GM13977 (cell line): ENCODE measurements around the gene RGS3.

ENCODE experiments used
- DNase-seq: peaks from one replicate; pipeline ENCODE4 v3.0.0; 2012; ENCODE audit warnings: low spot score
- CTCF ChIP-seq: IDR thresholded peaks from 2 replicates; pipeline ENCODE4 v1.5.1; 2012; ENCODE audit warnings: mild to moderate bottlenecking, control low read depth; ENCODE audit not compliant: insufficient read depth; ENCODE audit errors: extremely low read depth, missing control alignments
- in situ Hi-C: fragments of 300-500 bp; cut with MboI; formaldehyde crosslinking; loops from one replicate; pipeline ENCODE4 v1.12.0; 2022; ENCODE audit warnings: low sequenced_read_pairs, low pct_unique_long_range_greater_than_20kb, mixed read lengths, inconsistent platforms; ENCODE audit not compliant: unreplicated experiment

RGS3 gene

GRCh38 chr9:113538131-113538530 is 74.6 kb downstream of the RGS3 start:
- no peak for TF ChIP-seq CTCF
- in situ Hi-C loops: no loop called here
- DNase-seq: no peak

- TF ChIP-seq CTCF: no peak
- in situ Hi-C loops: no loop called here
- no peak for DNase-seq
These were observed 75.3 kb downstream of the RGS3 start for GRCh38 chr9:113538701-113539430.

GRCh38 chr9:113540466-113540865 is 76.9 kb downstream of the RGS3 start:
- DNase-seq: no peak
- no peak for TF ChIP-seq CTCF
- in situ Hi-C loops: no loop called here

- no peak for DNase-seq
These were observed 77.7 kb downstream of the RGS3 start for GRCh38 chr9:113541019-113541900.

GRCh38 chr9:113542006-113542405 is 78.5 kb downstream of the RGS3 start:
- DNase-seq: no peak
- TF ChIP-seq CTCF: no peak
- in situ Hi-C loops: no loop called here

More at GRCh38 chr9:113541019-113541900, 77.7 kb downstream of the RGS3 start:
- TF ChIP-seq CTCF: no peak
- in situ Hi-C loops: no loop called here

GRCh38 chr9:113542741-113543140 is 79.2 kb downstream of the RGS3 start:
- TF ChIP-seq CTCF: no peak
- DNase-seq: no peak
- in situ Hi-C loops: no loop called here
